Hematopoietic multipotent progenitor cell treated with erythropoietin and hydrocortisone succinate and interleukin-3 and kit ligand, for 4 days (in vitro differentiated cells): ENCODE data around the gene NOC4L.

Source experiments
- DNase-seq: peaks from one replicate; pipeline ENCODE4 v3.0.0-alpha.2; 2015

NOC4L gene

GRCh38 chr12:132201391-132202120 is 57.3 kb downstream of the NOC4L start:
- no peak for DNase-seq
